HG02885 (cell line): ENCODE measurements around the gene KCNK7.
A peak's percentile ranks its signal among the peaks of the same experiment; 100 is the strongest.

Experiments
- ATAC-seq: cut with Tn5 transposase; IDR thresholded peaks from one replicate; pipeline ENCODE4 v1.9.1; 2021; ENCODE audit warnings: mild to moderate bottlenecking; ENCODE audit not compliant: unreplicated experiment, poor library complexity

The KCNK7 gene

GRCh38 chr11:65590240-65590738 is 5.3 kb downstream of the KCNK7 start:
- ATAC-seq = no peak

- ATAC-seq = no peak
Measured at GRCh38 chr11:65589444-65590239, 6.0 kb downstream of the KCNK7 start.

- ATAC-seq = peak; percentile 76
Measured at GRCh38 chr11:65588199-65589054, 7.2 kb downstream of the KCNK7 start.

GRCh38 chr11:65586676-65587075 is 8.9 kb downstream of the KCNK7 start:
- ATAC-seq = no peak

GRCh38 chr11:65586247-65586630 is 9.4 kb downstream of the KCNK7 start:
- ATAC-seq = no peak

- ATAC-seq = no peak
Measured at GRCh38 chr11:65585396-65586246, 10.0 kb downstream of the KCNK7 start.

- no peak for ATAC-seq
Measured at GRCh38 chr11:65584723-65585171, 10.9 kb downstream of the KCNK7 start.

- no peak for ATAC-seq
Measured at GRCh38 chr11:65584106-65584505, 11.5 kb downstream of the KCNK7 start.

GRCh38 chr11:65583589-65583988 is 12.0 kb downstream of the KCNK7 start:
- ATAC-seq = no peak

- no peak for ATAC-seq
Measured at GRCh38 chr11:65581928-65582327, 13.7 kb downstream of the KCNK7 start.

- ATAC-seq = no peak
Measured at GRCh38 chr11:65580756-65581155, 14.8 kb downstream of the KCNK7 start.

- no peak for ATAC-seq
Measured at GRCh38 chr11:65580031-65580692, 15.4 kb downstream of the KCNK7 start.

- no peak for ATAC-seq
Measured at GRCh38 chr11:65579291-65579690, 16.3 kb downstream of the KCNK7 start.

GRCh38 chr11:65578667-65579066 is 16.9 kb downstream of the KCNK7 start:
- no peak for ATAC-seq

- ATAC-seq = no peak
Measured at GRCh38 chr11:65578134-65578533, 17.5 kb downstream of the KCNK7 start.

- no peak for ATAC-seq
Measured at GRCh38 chr11:65577756-65578109, 17.9 kb downstream of the KCNK7 start.

GRCh38 chr11:65576867-65577755 is 18.5 kb downstream of the KCNK7 start:
- no peak for ATAC-seq

GRCh38 chr11:65576232-65576866 is 19.3 kb downstream of the KCNK7 start:
- no peak for ATAC-seq
